Panc1 (cell line): ENCODE measurements around the gene CCDC157. TPM values are rescaled to one million over a fixed set of nuclear protein-coding genes. Genes with fewer than 3 reads are reported as not detected.

Experiments
- ATAC-seq: fragments of 200-7000 bp; cut with Tn5 transposase; 2 replicates; pipeline ENCODE4 v1.9.1; 2020; ENCODE audit warnings: mild to moderate bottlenecking, moderate library complexity
- BruUV-seq: library from RNA; stranded (reverse); fragments of 400-500 nt; replicated peaks from 2 replicates; lab custom pipeline; 2021; lab: Mats Ljungman, UMichigan
- CTCF ChIA-PET: fragments of 300-600 bp; sonication (Branson Sonifier 250); formaldehyde crosslinking; loops from one replicate; lab custom pipeline; 2022; ENCODE audit warnings: antibody characterized with exemption; lab: Charles Lee
- POLR2A ChIA-PET: fragments of 300-600 bp; sonication (Branson Sonifier 250); formaldehyde crosslinking; loops from one replicate; lab custom pipeline; 2022; ENCODE audit warnings: antibody characterized with exemption; lab: Charles Lee
- DNase-seq: peaks from one replicate; pipeline ENCODE4 v3.0.0-alpha.2; 2010; ENCODE audit warnings: low read depth, low spot score
- H3K27ac ChIP-seq: 2 replicates; pipeline ENCODE4 v1.5.1; 2011; ENCODE audit warnings: mild to moderate bottlenecking, low read length, inconsistent platforms
- H3K27me3 ChIP-seq: fragments of 200-500 bp; sonication (Bioruptor generic); 2 replicates; pipeline ENCODE4 v1.6.0; 2014; ENCODE audit warnings: low read length, inconsistent platforms; ENCODE audit not compliant: control insufficient read depth, insufficient read depth
- H3K36me3 ChIP-seq: fragments of 200-500 bp; sonication (Bioruptor generic); 2 replicates; pipeline ENCODE4 v1.5.1; 2014; ENCODE audit warnings: inconsistent platforms, mild to moderate bottlenecking, low read length, moderate library complexity; ENCODE audit not compliant: control insufficient read depth, insufficient read depth
- H3K4me1 ChIP-seq: 2 replicates; pipeline ENCODE4 v1.5.1; 2011; ENCODE audit warnings: inconsistent platforms, mild to moderate bottlenecking, low read length, moderate library complexity; ENCODE audit not compliant: control insufficient read depth, insufficient read depth
- H3K4me3 ChIP-seq, 2 experiments: 2 replicates each; pipeline ENCODE4 v1.5.1; 2011 to 2012; ENCODE audit warnings: low read depth in 2 of 2, low read length in 2 of 2, mild to moderate bottlenecking in 2 of 2, inconsistent platforms in 1 of 2, moderate library complexity in 1 of 2
- H3K9me3 ChIP-seq: fragments of 200-500 bp; sonication (Bioruptor generic); 2 replicates; pipeline ENCODE4 v1.5.1; 2014; ENCODE audit warnings: low read depth, mild to moderate bottlenecking, inconsistent platforms, low read length, moderate library complexity; ENCODE audit not compliant: control insufficient read depth, insufficient read depth
- CTCF ChIP-seq: fragments of 450-650 bp; IDR thresholded peaks from 2 replicates; pipeline ENCODE4 v1.5.1; 2017; ENCODE audit warnings: mild to moderate bottlenecking
- POLR2AphosphoS5 ChIP-seq: IDR thresholded peaks from 2 replicates; pipeline ENCODE4 v1.6.1; 2012; ENCODE audit warnings: mild to moderate bottlenecking, low read depth, low read length, moderate library complexity
- REST ChIP-seq, 2 experiments: IDR thresholded peaks; 2 replicates each; pipeline ENCODE4 v1.6.1; 2011 to 2012; ENCODE audit warnings: low read depth in 2 of 2, control low read depth in 1 of 2, low read length in 1 of 2, mild to moderate bottlenecking in 1 of 2, moderate library complexity in 1 of 2; ENCODE audit not compliant: insufficient read depth in 1 of 2
- SIN3A ChIP-seq: IDR thresholded peaks from 2 replicates; pipeline ENCODE4 v1.6.1; 2012; ENCODE audit warnings: low read depth, mild to moderate bottlenecking, low read length, moderate library complexity, borderline replicate concordance; ENCODE audit not compliant: insufficient read depth
- TCF7L2 ChIP-seq: IDR thresholded peaks from 2 replicates; pipeline ENCODE4 v1.6.1; 2011; ENCODE audit warnings: mild to moderate bottlenecking, low read depth, low read length, inconsistent platforms
- in situ Hi-C: cut with HindIII; loops from 2 replicates; pipeline ENCODE4 v1.10.0; 2016; ENCODE audit warnings: low sequenced_read_pairs, low pct_unique_long_range_greater_than_20kb
- intact Hi-C: fragments of 100-400 bp; cut with micrococcal nuclease; formaldehyde crosslinking; loops from one replicate; pipeline ENCODE4 v1.10.0; 2022; ENCODE audit not compliant: unreplicated experiment
- total RNA-seq: library from RNA; stranded (reverse); gene quantifications from one replicate; pipeline ENCODE4 v1.2.1, GENCODE V29; 2021; ENCODE audit not compliant: unreplicated experiment

Gene CCDC157
- total RNA-seq, 1 experiment from 2014 or later = 2.1 TPM

GRCh38 chr22:30383061-30383460, 26.3 kb downstream of the CCDC157 start:
- Histone ChIP-seq H3K4me1 (peaks cover 6% of the 10 kb centered on the region; the same call in 1 of the 2 replicates), H3K4me3 (no peak overlapping the region), H3K36me3 (peaks cover 2% of the 10 kb centered on the region; the same call in 1 of the 2 replicates), H3K9me3 (no peaks in the 10 kb centered on the region), H3K27me3 (no peaks in the 10 kb centered on the region), H3K27ac (no peak overlapping the region)
- POLR2A ChIA-PET = no interaction called here
- no peak for ATAC-seq
- BruUV-seq = no TSS peak
- intact Hi-C loops (no loop called here), in situ Hi-C loops (no loop called here)
- CTCF ChIA-PET = interaction anchor here (0.6 kb wide), 1 partner anchor 92 kb away, joined by 3 read pairs; no protein-coding TSS in a partner anchor
- DNase-seq = no peak
- no peak for TF ChIP-seq REST (IDR thresholded peaks at IDR 0.05; ENCODE audit: insufficient read depth in 1 of 2, low read depth in 2 of 2, low read length in 1 of 2)
- no peak for TF ChIP-seq TCF7L2
- no peak for TF ChIP-seq CTCF
- TF ChIP-seq SIN3A = no peak
- TF ChIP-seq POLR2AphosphoS5 = no peak

GRCh38 chr22:30385942-30386341, 29.1 kb downstream of the CCDC157 start:
- peak overlapping the region in 1 of 2 experiments; percentile 60; a peak in 3 of 4 replicates for H3K4me3 ChIP-seq
- intact Hi-C loops (loop anchor here (5.0 kb wide), 1 partner anchor 99 kb away; the partner anchor contains the start of gene CASTOR1), in situ Hi-C loops (no loop called here)
- TSS peak; percentile 85 for BruUV-seq
- H3K27me3 ChIP-seq = no peaks in the 10 kb centered on the region
- H3K9me3 ChIP-seq = no peaks in the 10 kb centered on the region
- ChIA-PET CTCF (no interaction called here), POLR2A (no interaction called here)
- peaks cover 2% of the 10 kb centered on the region; the same call in 1 of the 2 replicates for H3K36me3 ChIP-seq
- TF ChIP-seq TCF7L2 (no peak), POLR2AphosphoS5 (no peak), REST (IDR thresholded peaks at IDR 0.05; ENCODE audit: insufficient read depth in 1 of 2, low read depth in 2 of 2, low read length in 1 of 2) (no peak), CTCF (no peak), SIN3A (no peak)
- H3K27ac ChIP-seq = no peak overlapping the region; the same call in 1 of the 2 replicates
- peaks cover 6% of the 10 kb centered on the region; the same call in 1 of the 2 replicates for H3K4me1 ChIP-seq
- no peak for DNase-seq
- ATAC-seq = no peak
